Measurements from ENCODE around the gene CAMSAP3.

DNA sequence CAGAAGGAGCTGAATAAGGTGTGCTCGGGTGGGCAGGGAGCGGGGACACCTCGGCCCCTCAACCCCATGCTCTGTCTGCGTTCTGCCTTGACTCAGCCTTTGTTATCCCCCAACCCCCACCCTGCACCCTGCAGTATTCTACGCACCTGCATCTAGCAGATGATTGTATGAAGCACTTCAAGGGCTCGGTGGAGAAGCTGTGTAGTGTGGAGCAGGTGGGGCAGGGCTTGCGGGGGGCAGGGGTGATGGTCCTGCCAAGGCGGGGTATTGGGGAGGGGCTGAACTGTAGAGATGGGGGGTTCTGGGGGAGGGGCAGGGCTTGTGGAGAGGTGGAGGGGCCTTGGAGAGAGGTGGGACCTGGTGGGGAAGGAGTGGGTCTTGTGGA lies 47.4 kb downstream of the CAMSAP3 start:
- TF ChIP-seq, protein P1, sequence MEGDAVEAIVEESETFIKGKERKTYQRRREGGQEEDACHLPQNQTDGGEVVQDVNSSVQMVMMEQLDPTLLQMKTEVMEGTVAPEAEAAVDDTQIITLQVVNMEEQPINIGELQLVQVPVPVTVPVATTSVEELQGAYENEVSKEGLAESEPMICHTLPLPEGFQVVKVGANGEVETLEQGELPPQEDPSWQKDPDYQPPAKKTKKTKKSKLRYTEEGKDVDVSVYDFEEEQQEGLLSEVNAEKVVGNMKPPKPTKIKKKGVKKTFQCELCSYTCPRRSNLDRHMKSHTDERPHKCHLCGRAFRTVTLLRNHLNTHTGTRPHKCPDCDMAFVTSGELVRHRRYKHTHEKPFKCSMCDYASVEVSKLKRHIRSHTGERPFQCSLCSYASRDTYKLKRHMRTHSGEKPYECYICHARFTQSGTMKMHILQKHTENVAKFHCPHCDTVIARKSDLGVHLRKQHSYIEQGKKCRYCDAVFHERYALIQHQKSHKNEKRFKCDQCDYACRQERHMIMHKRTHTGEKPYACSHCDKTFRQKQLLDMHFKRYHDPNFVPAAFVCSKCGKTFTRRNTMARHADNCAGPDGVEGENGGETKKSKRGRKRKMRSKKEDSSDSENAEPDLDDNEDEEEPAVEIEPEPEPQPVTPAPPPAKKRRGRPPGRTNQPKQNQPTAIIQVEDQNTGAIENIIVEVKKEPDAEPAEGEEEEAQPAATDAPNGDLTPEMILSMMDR (IDR thresholded peaks at IDR 0.05) = no peak
- TF ChIP-seq ZFX (IDR thresholded peaks at IDR 0.05; ENCODE audit: borderline replicate concordance) = no peak
